GM21515 (cell line): ENCODE data around the gene PDZD2.

Experiments
- ATAC-seq: cut with Tn5 transposase; IDR thresholded peaks from one replicate; pipeline ENCODE4 v1.9.1; 2021; ENCODE audit not compliant: unreplicated experiment

PDZD2 gene

DNA sequence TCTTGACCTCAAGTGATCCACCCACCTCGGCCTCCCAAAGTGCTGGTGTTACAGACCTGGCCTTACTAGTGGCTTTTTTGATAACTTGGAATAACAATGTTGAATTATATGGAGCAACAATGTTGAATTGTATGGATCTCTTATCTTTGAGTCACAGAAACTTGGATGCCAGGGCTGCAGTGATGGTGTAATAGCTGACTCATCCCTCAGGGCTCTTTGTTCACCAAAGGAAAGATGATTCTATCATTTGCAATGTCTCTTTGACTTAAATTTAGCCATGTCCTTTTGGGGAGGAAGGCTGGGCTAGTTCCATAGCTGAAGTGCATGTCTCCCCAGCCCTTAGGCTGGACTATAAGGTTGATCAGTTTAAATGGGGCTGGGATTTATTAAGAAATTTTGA, 172.3 kb downstream of the PDZD2 start:
- no peak for ATAC-seq

- ATAC-seq = no peak
These were observed 176.4 kb downstream of the PDZD2 start for GRCh38 chr5:31815376-31815775.

- ATAC-seq = no peak
These were observed 181.1 kb downstream of the PDZD2 start for GRCh38 chr5:31819926-31820516.

- ATAC-seq = no peak
These were observed 184.5 kb downstream of the PDZD2 start for GRCh38 chr5:31823472-31823871.

DNA sequence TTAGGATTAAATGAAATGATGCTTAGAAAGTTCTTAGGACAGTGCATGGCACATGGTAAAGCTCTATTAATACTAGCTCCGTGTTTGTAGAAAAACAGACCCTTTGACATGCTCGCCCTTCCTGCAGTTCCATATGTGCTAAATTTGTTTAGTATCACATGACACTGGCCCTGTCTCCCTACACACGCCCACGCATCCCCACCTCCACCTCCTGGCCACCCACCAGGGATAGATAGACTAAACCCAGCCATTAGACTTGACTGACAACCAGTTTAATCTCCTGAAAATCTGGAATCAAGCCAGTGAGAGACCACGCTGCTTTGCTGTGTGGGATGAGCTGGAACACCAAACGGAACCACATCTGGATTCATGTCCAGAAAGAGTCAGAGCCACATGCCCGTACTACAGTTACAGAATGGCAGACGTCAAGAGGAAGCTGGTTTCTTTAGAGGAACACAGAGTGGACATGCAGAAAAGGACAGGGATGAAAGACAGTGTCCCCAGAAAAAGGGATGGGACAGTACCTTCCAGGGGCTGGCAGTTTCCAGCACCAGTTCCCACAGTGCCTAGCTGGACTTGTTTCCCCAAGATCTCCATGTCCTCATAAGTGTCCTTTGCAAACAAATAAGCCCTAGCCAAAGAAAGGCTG, 186.1 kb downstream of the PDZD2 start:
- no peak for ATAC-seq

GRCh38 chr5:31825518-31826068, 186.7 kb downstream of the PDZD2 start:
- no peak for ATAC-seq

- no peak for ATAC-seq
These were observed 188.9 kb downstream of the PDZD2 start for GRCh38 chr5:31827867-31828266.

- ATAC-seq = no peak
These were observed 194.0 kb downstream of the PDZD2 start for GRCh38 chr5:31832966-31833365.

- ATAC-seq = no peak
These were observed 194.8 kb downstream of the PDZD2 start for GRCh38 chr5:31833710-31834109.

DNA sequence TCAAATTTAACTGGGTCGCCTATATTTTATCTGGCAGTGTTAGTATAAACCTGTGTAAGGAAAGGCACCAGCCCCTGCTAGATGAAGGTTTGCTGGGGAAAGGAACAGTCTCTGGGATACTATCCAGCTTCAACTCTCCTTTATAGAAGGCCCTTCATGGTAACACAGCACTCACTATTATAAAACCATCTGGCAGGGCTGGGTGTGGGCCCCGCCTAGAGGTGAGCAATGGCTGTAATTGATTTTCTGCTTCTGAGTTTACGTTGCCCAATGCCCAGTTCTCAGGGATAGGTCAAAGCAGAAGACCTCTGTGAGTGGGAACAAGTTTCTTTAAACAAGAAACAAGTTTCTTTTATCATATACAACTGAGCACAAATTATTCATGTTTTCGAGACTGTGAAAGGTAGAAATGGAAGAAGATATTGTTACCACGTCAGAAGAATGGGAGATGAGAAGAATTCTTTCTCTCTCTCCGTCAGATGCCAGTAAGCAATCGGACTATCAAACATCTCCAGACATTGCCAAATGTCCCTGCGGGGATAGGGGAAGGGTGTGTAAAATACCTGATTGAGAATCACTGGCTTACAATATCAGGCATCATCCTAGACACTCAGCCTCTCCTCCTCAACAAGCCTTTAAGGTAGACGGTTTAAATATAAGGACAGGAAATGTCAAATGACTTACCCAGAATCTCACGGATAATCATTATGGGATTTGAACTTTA, 205.9 kb downstream of the PDZD2 start:
- ATAC-seq = no peak

GRCh38 chr5:31845361-31845760, 206.4 kb downstream of the PDZD2 start:
- no peak for ATAC-seq

DNA sequence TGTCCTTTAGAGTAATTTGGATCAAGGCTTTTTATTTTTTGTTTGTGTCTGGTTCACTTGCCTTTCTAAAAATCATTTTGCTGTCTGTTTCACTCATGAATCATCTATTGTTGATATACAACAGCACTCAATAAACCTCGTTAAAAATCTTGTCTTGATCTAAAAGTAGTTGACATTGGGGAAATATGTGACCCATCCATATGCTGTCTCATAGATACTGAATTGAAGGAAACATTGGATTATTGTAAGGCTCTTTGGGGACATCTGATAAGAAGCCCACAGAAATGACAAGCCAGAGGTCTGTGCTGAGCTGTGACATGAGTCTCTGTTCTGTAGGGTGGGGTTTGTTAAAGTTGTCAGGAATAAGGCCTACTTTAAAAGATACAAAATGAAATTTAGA, 208.0 kb downstream of the PDZD2 start:
- ATAC-seq = no peak

DNA sequence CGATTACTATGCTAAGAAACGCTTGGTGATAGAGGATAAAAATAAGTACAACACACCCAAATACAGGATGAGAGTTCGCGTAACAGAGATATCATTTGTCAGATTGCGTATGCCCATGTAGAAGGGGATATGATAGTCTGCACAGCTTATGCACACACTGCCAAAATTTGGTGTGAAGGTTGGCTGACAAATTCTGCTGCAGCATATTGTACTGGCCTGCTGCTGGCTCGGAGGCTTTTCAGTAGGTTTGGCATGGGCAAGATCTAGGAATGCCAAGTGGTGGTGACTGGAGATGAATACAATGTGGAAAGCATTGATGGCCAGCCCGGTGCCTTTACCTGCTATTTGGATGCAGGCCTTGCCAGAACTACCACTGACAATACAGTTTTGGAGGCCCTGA, 208.4 kb downstream of the PDZD2 start:
- ATAC-seq = no peak

DNA sequence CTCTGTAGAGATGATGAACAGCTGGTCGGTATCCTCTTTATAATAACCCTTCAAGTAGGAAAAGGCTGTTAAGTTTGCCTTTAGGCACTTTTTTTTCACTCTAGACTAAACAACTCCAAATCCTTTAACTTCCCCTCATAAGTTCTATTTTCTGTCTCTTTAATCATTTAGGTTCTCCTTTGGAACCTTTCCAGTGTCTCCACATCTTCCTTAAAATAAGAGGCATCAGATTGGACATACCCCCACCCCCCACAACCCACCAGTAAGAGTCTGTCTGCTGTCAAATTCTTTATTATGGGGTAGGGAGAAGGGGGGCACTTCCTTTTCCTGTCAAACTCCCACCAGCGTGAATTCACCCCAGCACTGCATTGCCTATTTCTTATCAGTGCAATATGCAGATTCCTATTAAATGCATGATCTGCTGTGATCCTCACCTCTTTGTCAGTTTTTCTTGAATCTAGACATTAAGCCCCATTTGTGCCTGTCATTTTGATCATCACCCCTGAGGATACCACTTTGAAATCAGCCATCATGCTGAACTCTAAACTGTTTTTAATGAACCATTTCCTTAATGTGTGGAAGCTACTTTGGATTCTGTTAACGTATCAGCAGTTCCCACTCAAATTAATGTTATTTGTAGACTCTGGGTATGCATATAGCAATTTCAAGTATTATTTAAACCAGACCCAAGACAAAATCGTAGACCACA, 212.2 kb downstream of the PDZD2 start:
- no peak for ATAC-seq

- ATAC-seq = no peak
These were observed 214.6 kb downstream of the PDZD2 start for GRCh38 chr5:31853398-31854135.

GRCh38 chr5:31854181-31855133, 215.5 kb downstream of the PDZD2 start:
- ATAC-seq = no peak

- ATAC-seq = no peak
These were observed 216.5 kb downstream of the PDZD2 start for GRCh38 chr5:31855134-31856040.

DNA sequence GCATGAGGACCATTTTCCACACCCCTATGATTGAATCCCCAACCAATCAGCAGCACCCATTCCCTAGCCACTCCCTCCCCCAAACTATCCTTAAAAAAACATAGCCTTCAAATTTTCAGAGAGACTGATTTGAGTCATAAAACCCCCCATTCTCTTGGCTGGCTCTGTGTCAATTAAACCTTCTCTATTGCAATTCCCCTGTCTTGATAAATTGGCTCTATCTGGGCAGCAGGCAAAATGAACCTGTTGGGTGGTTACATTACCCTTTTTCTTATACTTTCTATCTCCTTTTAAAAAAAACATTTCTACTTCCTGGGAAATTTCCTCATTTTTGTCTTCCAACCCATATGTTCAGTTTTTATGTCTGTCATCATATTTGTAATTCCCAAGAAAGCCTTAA, 220.2 kb downstream of the PDZD2 start:
- no peak for ATAC-seq

- no peak for ATAC-seq
These were observed 221.3 kb downstream of the PDZD2 start for GRCh38 chr5:31860278-31860677.
